CD4-positive, alpha-beta T cell treated with Interleukin-10 for 1 hour (primary cell): ENCODE data around the gene ARPC5.
"Not testable (repeated sequence)": the region's sequence is repeated elsewhere in the genome, so short reads cannot be mapped to it uniquely, and the experiment has no call there.

ENCODE experiments used
- DNase-seq: peaks from one replicate; pipeline ENCODE4 v3.0.0-alpha.2; 2020

The ARPC5 gene

DNA sequence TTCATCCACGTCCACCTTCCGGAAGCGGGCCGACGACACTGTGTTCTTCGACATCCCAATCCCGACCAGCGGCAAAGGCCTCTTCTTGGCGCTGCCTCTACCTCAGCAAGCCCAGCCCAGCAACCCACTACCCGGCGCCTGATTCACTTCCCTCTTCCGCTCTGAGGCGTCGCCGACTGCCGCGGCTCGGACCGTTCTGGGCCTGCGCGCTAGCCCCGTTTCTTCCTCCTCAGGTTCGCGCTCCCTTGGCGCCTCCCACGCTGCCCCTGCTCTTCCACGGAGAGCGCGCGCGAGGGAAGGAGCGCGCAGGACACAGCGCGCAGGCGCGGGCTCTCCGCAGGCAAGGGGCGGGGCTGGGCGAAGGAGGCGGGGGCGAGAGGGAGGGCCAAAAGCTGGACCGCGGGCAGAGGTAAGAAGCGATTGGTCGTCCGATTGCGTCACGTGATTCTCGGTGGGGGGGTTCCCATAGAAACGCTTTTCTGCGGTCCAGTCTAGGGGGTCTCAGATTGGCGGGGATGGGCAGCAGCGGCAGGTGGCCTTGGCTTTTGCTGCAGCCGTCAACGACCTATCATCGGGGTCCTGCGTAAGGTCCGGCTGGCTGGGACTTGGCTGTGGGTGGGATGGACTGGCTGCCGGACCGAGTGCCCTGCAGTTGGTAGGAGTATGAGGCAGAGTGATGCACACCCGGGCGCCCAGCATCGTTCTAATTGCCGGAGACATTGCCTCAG is at the start of gene ARPC5:
Gene ARPC5, minus strand, starts transcription at position 178 of the 728 bp plus-strand sequence. Its CDS starts 124 bp downstream, at position 54.
- DNase-seq, result peak; percentile 98

DNA sequence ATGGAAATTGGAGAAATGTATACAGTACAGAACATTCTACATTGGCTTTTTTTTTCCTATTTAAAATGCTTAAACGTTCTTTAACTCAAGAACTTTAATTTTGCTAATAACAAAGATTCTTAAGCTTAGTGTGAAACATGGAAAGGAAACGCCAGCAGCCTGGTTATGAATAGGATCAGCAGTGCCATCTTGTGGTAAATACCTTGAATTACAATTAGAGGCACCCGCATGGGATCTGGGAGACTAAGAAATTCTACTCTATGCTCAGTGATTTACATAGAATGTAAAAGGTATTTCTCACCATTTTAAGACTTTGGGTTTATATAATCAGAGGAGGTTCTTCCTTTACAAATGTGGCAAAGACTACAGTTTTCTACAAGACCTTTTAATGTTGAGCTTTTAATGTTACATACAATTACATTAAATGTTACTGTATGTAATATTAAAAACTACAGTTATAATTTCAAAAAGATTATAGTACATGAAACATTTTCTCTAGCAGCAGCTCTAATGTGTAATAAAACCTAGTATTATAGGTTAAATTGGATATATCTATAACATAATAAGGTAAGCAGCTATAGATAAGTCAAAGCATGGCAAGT is 49.6 kb upstream of the ARPC5 start:
- DNase-seq, result peak; percentile 69

DNA sequence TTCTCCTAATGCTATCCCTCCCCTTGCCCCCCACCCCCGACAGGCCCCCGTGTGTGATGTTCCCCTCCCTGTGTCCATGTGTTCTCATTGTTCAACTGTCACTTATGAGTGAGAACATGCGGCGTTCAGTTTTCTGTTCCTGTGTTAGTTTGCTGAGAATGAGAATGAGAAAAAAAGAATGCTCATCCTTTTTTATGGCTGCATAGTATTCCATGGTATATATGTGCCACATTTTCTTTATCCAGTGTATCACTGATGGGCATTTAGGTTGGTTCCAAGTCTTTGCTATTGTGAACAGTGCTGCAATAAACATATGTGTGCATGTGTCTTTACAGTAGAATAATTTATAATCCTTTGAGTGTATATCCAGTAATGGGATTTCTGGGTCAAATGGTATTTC is 43.8 kb upstream of the ARPC5 start:
- not testable (repeated sequence) for DNase-seq

GRCh38 chr1:183678819-183679218 is 43.2 kb upstream of the ARPC5 start:
- no peak for DNase-seq

DNA sequence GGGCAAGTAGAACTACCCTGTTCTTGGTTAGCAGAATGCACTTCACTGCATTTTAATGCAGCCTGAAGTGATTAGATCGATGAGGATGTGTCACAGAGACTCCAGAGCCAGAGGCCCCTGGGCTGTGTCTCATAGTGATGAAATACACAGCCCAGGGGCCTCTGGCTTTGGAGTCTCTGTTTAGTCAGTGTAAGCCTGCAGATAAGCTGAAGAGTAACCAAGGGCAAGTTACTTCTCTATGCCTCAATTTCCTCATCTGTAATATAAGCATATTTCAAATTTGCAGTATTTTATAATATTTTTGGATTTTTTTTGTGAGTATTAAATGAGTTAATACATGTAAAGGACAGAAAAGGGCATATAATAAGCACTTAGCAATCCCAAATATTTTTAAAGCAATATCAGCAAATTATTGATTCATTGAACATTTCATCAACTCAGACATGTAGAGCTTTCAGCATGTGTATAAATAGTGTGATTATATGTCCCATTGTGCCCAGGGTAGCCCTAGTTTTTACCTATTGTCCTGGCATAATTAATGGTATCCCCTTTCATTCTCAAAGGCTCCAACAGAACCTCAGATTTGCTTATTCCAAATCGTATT is 41.1 kb upstream of the ARPC5 start:
- DNase-seq, result no peak

DNA sequence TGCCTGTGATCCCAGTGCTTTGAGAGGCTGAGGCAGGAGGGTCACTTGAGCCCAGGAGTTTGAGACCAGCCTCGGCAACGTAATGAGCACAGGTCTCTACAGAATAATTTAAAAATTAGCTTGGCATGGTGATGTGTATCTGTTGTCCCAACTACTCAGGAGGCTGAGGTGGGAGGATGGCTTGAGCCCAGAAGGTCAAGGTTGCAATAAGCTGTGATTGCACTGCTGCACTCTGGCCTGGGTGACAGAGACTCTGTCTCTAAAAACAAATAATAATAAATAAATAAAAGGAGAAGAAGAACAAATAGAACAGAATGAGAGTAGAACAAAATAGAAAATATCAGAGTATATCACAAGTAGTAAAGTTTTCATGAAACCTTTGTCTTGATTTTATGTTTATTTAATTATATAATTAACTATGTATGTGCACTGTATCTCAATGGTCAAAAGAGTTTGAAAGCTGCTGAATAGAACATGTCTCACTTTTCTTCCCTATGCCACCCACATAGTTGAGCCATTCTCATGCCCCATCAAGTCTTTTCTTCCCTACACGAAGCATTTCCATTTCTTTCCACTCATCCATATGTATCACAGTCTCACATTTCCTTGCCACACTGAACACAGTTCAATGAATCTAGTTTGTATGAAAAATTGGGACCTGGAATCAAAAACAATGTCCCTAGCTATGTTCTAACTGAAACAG is 40.5 kb upstream of the ARPC5 start:
- no peak for DNase-seq

DNA sequence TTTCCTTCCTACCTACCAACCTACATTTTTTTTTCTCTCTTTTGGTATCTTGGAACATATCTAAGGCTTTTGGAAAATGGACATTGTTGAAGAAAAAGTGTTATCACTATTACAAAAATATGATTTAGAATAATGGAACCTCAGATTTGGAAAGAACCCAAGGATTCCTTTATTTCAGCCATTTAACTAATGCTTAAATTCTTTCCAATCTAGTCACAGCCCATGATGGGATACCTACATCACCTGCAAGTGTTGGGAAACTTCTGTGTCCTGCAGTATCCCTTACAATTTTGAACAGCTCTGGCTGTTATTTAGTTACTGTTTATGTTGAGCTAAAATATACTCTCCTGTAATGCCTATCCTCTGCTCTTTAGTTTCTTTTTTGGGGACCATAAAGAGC is 39.8 kb upstream of the ARPC5 start:
- no peak for DNase-seq

- no peak for DNase-seq
These were observed 39.3 kb upstream of the ARPC5 start for GRCh38 chr1:183674886-183675285.

DNA sequence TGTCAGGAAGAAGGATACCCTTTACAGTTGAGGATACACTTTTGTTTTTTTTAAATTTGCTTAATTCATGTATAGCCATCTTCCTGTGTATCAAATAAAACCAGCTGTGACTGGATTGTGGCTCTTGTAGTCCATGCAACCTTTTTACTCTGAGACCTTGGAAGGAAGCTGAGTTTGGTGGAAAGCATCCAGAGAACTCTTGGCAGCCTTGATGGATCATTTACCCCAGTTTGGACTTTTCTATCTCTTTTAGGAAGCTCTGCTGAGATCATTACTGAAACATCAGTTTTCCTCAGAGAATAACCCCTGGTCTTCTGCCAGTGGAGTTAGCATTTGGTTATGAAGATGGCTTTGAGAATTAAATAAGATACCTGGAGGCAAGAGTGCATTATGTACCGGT is 38.8 kb upstream of the ARPC5 start:
- DNase-seq, result no peak

GRCh38 chr1:183673605-183674323 is 38.2 kb upstream of the ARPC5 start:
- DNase-seq, result no peak

DNA sequence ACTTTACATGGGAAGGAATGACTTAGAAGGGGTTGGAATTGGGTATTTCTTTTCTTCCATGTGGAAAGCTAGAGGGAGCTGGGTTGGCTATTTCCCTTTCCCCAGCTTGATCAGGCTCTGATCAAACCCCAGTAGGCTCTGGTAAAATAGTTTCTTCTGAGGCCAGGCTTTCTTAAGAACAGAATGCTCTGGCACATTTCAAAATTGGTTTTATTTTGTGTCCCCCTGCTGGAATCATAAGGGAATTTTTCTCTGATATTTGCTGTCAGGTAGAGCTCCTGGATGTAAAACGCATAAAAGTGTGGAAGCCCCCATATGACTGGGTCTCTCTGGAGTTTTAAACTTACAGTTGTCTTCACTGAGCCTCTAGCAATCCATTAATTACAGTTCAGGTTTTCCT is 34.6 kb upstream of the ARPC5 start:
- no peak for DNase-seq

DNA sequence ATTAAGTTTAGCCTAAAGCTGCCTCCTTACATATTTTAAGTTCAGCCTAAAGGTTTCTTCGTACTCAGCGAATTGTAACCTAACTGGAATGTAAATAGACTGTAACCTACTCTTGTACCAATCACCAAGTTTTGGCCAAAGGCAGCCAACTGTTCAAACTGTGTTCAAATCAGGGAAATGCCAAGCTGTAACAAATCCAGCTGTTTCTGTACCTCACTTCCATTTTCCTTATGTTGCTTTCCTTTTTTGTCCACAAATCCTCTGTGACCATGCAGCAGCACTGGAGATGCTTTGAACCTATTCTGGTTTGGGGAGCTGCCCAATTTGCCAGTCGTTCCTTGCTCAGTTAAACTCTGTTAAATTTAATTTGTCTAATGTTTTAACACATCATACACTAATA is 20.8 kb upstream of the ARPC5 start:
- DNase-seq, result no peak

GRCh38 chr1:183655562-183656075 is 20.0 kb upstream of the ARPC5 start:
- DNase-seq, result peak; percentile 72

GRCh38 chr1:183654706-183655105 is 19.1 kb upstream of the ARPC5 start:
- no peak for DNase-seq

- DNase-seq, result no peak
These were observed 18.4 kb upstream of the ARPC5 start for GRCh38 chr1:183653876-183654451.

- DNase-seq, result no peak
These were observed 17.8 kb upstream of the ARPC5 start for GRCh38 chr1:183653462-183653794.

GRCh38 chr1:183652547-183653461 is 17.2 kb upstream of the ARPC5 start, which contains the start of gene APOBEC4:
Gene APOBEC4 (minus strand): TSS chr1:183653316. CDS start chr1:183648781, 4,535 bp downstream.
- DNase-seq, result no peak

DNA sequence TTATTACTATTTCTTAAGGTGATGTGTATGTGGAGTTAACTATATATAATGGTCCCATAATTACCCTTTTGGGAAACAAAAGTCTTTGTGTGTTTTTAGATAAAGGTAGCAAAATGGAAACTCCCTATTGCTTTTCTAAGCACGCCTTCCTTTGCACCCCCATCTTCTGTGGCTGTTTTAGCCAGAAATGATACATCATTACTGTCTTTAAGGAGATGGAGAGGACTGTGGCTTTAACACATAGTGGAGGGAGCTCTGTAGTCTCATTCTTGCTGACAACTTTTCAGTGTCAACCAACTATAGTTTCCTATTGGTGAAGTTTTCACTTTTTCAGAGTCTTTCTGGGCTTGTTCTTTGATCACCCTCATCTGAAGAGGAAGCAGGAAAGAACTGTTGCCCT is 16.5 kb upstream of the ARPC5 start:
- peak; percentile 33 for DNase-seq

DNA sequence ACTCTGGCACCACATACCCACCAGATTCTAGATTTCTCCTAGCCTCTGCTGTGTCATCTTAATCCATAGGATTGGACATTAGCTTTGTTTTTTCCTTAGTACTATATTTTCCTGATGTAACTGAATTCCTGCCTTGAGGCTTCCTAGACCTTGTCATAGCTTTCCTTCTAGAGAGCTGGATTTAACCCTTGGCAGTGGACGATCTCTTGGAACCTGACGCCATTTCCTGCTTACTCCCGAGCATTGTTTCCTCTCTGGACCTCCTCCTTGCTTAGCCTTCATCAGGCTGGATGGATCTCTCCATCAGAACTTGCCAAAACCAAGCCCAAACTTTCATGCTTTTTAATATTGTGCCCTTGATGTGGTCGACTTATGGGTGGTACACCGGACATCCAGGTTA is 16.0 kb upstream of the ARPC5 start:
- no peak for DNase-seq

- no peak for DNase-seq
These were observed 12.5 kb upstream of the ARPC5 start for GRCh38 chr1:183648042-183648441.

- no peak for DNase-seq
These were observed 11.2 kb upstream of the ARPC5 start for GRCh38 chr1:183646776-183647175.
